Activated CD8-positive, alpha-beta memory T cell treated with anti-CD3 and anti-CD28 coated beads for 36 hours (primary cell): ENCODE results near the gene B3GAT1. TPM values are rescaled to one million over a fixed set of nuclear protein-coding genes. Genes with fewer than 3 reads are reported as not detected.
"Not testable (repeated sequence)": the region's sequence is repeated elsewhere in the genome, so short reads cannot be mapped to it uniquely, and the experiment has no call there.

Experiments used
- CTCF ChIA-PET: fragments of 350-600 bp; sonication (Branson Sonifier 250); formaldehyde crosslinking; loops from one replicate; lab custom pipeline; 2021; ENCODE audit warnings: antibody characterized with exemption; lab: Charles Lee
- POLR2A ChIA-PET: fragments of 350-600 bp; sonication (Branson Sonifier 250); formaldehyde crosslinking; loops from one replicate; lab custom pipeline; 2021; ENCODE audit warnings: antibody characterized with exemption; lab: Charles Lee
- total RNA-seq, 2 experiments: library from RNA; stranded (reverse); gene quantifications; one replicate each; pipeline ENCODE4 v1.2.3, GENCODE V29; 2021

Gene B3GAT1, protein sequence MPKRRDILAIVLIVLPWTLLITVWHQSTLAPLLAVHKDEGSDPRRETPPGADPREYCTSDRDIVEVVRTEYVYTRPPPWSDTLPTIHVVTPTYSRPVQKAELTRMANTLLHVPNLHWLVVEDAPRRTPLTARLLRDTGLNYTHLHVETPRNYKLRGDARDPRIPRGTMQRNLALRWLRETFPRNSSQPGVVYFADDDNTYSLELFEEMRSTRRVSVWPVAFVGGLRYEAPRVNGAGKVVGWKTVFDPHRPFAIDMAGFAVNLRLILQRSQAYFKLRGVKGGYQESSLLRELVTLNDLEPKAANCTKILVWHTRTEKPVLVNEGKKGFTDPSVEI
- total RNA-seq = under 1 TPM; 0.15 to 0.19 TPM

DNA sequence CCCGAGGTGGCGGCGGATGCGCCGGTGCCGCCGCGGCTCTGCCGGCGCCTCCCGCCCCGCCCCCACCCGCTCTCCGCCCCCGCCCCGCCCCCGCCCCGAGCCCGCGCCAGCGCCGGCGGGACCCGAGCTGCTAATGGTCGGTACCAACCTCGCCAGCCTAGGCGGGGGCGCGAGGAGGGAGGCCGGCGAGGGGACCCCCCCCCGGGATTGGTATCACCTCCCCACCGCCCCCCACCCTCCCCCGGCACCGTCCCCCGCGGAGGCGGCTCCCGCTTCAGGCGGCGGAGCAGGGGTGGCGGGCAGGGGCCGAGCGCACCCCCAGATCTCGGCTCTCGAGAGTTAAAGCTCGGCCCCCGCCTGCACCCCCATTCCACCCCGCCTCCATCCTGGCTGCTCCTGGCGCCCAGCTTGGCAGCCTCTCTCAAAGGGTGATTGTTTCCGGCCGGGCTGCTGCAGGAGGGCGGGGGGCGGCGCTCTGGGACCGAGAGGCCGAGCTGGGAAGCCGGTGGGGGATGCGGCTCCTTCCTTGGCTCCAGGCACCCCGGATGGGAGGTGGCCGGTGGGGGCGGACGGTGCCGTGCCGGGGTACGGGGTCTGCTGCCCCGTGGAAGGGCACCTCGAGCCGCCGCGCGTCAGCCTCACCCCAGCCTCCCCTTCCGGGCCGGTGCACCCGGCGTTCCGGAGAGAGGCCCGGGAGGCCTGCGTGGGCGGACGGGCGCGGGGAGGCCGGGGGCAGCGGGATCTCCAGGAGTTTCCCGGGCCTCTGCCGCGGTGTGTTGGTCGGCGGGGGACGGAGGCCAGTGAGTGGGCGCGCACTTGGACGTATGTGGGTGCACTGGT is at the start of gene B3GAT1:
B3GAT1 (minus strand) TSS at position 40 of the 840 bp plus-strand sequence. CDS start 24,583 bp downstream, outside the sequence.
- POLR2A ChIA-PET = no interaction called here
- CTCF ChIA-PET = interaction anchor here (0.9 kb wide), 1 partner anchor 12 kb away, joined by 3 read pairs; no protein-coding TSS in a partner anchor

DNA sequence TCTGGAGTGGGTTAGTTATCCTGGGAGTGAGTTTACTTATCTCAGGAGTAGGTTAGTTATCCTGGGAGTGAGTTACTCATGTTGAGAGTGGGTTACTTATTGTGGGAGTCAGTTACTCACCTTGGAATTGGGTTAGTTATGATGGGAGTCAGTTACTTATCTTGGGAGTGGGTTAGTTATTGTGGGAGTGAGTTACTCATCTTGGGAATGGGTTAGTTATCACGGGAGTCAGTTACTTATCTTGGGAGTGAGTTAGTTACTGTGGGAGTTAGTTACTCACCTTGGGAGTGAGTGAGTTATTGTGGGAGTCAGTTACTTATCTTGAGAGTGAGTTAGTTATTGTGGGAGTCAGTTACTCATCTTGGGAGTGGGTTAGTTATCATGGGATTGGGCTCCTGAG is 49.6 kb upstream of the B3GAT1 start:
- POLR2A ChIA-PET = no interaction called here

DNA sequence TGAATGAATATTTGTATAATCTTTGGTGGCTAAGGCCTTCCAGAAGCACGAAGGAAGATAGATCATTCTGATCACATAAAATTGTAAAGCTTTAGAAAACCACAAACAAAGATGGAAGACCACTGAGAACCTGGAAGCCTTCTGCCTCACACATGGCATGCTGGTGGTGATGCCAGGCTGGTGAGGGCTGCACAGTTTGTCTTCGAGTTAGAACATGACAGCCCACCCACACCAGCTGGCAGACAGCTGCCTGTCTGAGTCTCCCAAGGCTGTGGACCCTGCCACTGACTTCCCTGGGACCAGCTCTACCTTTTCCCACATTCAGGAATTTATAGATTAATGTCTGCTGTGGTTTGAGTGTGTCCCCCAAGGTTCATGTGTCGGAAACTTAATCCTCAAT is 48.8 kb upstream of the B3GAT1 start:
- CTCF ChIA-PET = no interaction called here

More for the DNA sequence above, 49.6 kb upstream of the B3GAT1 start:
- CTCF ChIA-PET = no interaction called here

DNA sequence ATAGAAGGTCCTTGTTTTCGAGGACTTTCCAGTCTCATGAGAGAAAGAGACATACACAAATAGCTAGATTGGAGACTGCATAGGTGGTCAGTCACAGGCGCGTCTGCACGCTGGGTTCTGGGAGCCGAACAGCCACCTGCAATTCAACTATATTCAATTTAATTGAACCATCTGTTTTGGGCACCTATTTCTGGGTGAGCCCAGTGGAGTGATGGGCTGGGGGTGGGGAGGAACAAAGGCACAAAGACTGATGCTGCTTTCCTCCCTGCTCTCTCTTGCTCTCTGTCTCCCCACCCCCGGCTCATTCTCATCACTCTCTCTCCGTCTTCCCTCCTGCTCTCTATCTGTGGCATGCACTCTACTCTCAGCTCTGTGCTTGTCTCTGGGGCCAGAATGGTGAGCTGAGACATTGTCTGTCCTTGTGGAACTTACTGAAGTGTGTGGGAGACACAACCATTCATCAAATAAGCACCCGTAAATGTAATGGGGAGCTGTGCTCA is 48.1 kb upstream of the B3GAT1 start:
- ChIA-PET CTCF (no interaction called here), POLR2A (interaction anchor here (0.6 kb wide), 1 partner anchor 8 kb away, joined by 3 read pairs; no protein-coding TSS in a partner anchor)

More for the DNA sequence above, 48.8 kb upstream of the B3GAT1 start:
- POLR2A ChIA-PET = no interaction called here

DNA sequence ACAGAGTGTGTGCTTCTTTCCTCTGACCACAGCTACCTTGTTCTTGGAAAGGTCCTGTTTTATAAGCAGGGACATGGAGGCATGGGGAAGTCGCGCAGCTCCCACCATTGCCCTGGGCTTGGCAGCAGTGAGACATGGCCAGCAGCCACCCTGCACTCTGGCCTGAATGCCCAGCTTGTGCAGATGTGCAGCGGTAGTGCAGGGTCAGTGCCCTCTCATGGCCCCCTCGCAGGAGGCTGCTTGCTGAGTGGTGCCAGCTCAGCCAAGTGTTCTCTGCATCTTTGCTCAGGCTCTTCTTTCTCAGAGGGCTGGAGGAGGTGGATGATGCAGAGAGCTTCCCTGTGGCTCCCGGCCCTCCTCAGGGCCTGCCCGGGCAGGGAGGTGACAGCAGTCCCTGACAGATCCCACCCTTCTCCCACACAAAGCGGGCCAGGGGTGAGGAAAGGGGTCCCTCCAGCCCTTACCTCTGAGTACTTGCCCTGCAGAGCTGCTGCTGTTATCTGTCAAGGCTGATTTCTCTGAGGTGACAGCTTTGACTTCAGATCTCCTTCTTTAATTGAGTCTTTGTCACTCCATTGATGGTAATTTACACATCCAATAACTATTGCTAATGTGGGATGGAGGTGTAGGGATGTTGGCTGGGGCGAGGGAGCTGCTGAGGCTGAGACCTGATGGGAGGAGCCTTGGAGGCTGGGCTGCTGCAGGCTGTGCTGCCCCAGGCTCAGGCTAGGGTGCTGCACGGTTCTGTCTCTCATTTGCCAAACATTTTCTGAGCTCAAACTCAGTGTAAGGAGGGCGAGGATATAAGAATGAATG is 47.4 kb upstream of the B3GAT1 start:
- ChIA-PET CTCF (no interaction called here), POLR2A (interaction anchor here (0.6 kb wide), 1 partner anchor 9 kb away, joined by 3 read pairs; no protein-coding TSS in a partner anchor)

DNA sequence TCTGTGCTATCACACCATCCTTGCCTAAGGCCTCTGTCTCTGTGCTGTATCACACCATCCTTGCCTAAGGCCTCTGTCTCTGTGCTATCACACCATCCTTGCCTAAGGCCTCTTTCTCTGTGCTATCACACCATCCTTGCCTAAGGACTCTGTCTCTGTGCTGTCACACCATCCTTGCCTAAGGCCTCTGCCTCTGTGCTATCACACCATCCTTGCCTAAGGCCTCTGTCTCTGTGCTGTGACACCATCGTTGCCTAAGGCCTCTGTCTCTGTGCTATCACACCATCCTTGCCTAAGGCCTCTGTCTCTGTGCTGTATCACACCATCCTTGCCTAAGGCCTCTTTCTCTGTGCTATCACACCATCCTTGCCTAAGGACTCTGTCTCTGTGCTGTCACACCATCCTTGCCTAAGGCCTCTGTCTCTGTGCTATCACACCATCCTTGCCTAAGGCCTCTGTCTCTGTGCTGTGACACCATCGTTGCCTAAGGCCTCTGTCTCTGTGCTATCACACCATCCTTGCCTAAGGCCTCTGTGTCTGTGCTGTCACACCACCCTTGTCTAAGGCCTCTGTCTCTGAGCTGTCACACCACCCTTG is 45.5 kb upstream of the B3GAT1 start:
- CTCF ChIA-PET, POLR2A ChIA-PET: not testable (repeated sequence)

DNA sequence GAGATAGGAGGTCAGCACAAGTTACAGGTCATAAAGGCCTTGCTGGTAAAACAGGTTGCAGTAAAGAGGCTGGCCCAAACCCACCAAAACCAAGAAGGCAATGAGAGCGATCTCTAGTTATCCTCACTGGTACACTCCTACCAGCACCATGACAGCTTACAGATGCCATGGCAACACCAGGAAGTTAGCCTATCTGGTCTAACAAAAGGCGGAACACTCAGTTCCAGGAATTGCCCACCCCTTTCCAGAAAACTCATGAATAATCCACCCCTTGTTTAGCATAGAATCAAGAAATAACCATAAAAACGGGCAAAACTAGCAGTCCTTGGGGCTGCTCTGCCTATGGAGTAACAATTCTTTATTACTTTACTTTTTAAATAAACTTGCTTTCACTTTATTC is 43.5 kb upstream of the B3GAT1 start:
- CTCF ChIA-PET = no interaction called here

DNA sequence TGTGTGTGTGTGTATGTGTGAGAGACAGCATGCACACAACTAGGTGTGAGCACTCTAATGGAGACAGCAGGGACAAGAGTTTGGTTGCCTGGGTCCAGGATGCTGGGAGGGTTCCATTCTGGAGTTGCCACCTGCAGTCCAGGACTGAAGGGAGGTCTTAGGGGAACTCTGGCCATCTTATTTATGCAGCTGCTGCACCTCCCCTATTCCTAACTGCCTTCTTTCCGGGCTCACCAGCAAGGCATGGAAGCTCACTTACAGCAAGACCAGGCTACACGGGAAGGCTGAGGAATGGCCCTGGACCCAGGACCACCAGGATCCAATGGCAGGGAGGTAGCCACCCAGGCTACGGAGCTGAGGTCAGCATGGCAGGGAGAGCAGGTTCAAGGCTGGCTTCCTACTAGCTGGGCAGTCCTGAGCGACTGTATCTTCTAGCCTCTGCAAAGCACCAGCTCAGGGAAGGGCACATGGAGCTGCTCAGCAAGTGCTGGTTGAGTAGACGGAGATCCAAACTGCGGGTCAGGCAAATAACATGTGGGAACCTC is 42.2 kb upstream of the B3GAT1 start:
- ChIA-PET POLR2A (no interaction called here), CTCF (no interaction called here)

More for the DNA sequence above, 43.5 kb upstream of the B3GAT1 start:
- POLR2A ChIA-PET = no interaction called here

DNA sequence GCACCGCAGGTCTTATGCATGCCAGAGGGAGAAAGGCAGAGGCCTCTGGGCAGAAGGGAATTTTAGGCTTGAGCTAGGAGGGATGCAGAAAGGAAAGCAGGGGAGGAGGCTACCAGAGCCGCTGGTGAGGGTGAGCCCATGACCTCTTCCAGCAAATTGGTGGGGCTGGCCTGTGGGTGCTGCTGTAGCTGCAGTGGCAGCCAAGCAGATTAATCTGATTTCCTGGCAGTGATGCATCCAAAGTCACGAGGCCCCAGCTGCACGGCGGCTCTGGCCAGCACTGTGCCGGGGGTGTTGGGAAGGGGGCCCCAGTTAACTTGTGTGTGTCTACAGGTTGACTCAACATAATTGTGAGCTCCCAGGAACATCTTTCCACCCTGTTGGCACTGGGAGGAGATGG is 41.4 kb upstream of the B3GAT1 start:
- ChIA-PET CTCF (no interaction called here), POLR2A (no interaction called here)

DNA sequence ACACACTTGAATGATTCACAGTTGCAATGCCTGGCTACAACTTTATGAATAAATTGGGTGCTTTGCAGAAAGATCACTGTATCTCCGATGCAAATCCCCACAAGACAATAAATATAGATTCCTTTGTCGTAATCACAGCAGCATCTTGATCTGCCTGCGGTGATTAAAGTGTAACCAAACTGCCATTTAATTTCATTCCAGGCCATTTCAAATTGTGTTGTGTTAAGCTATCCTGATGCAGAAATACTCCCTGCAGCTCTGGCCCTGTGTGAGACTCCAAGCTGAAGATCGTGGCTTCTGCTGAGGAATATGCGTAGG is 40.8 kb upstream of the B3GAT1 start:
- CTCF ChIA-PET = no interaction called here
- POLR2A ChIA-PET = no interaction called here

DNA sequence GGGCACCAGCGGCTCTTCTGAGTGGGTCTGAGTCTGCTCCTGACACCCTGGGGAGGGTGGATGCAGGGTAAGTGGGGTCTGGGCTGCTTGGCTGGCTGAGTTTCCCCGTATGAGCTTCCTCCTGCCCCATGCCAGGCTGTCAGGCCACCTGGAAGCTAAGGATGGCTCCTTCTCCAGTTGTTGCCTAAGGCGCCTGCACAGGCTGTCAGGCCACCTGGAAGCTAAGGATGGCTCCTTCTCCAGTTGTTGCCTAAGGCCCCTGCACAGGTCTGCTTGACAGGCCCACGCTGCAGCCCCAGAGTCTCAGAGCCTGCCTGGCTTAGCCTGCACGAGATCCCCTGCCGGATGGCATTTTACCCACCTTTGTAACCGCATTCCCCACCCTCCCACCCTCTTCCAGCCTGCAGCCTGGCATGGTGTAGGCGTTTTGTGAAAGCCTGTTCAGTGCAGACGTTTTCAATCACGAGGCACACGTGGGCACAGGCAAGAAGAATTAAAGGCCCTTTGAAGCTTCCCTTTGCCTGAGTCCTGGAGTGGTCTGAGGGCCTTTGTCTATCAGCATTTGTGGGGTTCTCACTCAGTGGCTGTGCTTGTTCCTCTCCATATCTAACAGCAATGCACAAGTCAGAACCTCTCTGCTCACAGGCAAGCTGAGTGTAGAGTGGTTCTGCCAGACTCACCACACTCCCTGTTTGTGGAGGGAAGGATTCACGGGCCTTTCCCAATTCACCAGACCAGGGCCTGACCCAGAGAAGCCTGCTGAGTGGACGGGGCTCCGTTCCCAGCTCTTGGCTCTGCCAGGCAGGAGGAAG is 40.2 kb upstream of the B3GAT1 start:
- ChIA-PET POLR2A (no interaction called here), CTCF (no interaction called here)

DNA sequence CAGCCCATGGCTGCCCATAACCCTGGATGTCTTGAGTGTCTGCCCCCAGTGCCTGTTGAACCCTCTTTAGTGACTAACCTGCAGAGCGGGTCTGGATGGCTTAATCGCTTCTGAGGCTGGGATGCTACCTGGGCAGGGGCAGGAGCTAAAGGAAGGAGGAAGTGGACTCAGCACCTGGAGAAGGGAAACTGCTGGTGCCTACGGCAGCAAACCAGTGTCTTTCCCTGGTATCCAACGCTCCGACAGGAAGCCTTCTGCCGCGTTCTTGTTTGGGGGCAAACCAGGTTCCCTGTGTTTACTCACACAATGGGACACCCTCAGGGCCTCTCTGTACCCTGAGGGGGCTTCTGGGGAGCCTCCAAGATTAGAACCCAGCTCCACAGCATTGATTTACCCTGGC is 38.1 kb upstream of the B3GAT1 start:
- POLR2A ChIA-PET = no interaction called here

DNA sequence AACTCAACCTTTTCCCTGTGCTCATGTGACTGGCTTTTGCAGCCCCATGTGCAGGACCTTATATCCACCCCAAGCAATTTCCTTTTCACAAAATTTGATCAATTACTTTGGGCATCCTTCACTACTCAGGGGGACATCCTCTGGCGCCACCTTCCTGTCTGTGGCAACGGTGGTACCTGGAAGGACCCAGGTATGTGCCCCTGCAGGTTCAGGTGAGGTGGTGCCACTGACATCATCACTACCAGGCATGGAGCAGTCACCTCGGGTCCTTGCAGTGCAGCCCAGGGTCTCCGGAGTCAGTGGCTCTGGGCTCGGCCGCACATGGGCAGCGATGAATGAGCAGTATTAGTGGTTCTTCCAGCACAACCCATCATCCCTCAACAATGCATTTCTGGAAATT is 37.7 kb upstream of the B3GAT1 start:
- ChIA-PET POLR2A (no interaction called here), CTCF (no interaction called here)

More for the DNA sequence above, 38.1 kb upstream of the B3GAT1 start:
- CTCF ChIA-PET = no interaction called here

DNA sequence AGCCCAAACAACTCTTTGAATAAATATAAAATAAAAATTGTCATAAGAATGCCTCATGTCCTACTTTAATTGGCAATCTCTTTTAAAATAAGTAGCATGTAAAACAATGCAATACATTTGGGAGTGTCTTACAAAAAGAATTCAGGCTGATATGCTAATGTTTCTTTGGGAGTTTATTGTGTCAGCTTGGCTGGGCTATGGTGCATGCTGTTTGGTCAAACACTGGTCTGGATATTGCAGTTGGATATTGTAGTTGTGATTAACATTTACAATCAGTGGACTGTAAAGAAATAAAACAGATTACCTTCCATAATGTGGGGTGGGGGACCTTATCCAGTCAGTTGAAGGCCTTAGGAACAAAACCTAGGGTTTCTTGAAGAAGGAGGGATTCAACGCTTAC is 37.0 kb upstream of the B3GAT1 start:
- CTCF ChIA-PET = no interaction called here
- POLR2A ChIA-PET = no interaction called here

DNA sequence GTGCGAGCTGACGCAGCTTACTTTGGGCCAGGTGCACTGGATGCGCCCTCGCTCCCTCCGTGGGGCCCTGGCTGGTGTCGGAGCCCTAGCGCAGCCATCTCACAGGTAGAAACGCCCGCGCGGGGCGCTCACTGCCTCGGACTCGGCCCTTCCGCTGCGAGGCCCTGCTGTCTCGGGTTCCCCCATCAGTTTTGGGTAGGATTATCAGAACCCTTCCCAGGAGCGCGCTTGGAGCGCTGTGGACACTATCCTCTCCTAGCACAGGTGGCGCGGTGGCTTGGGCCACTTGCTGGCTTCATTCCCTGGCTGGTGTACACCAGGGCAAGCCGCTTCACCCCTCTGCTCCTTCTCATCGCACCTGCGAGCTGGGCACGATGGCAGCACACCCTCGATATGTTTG is 35.7 kb upstream of the B3GAT1 start:
- ChIA-PET CTCF (no interaction called here), POLR2A (no interaction called here)

DNA sequence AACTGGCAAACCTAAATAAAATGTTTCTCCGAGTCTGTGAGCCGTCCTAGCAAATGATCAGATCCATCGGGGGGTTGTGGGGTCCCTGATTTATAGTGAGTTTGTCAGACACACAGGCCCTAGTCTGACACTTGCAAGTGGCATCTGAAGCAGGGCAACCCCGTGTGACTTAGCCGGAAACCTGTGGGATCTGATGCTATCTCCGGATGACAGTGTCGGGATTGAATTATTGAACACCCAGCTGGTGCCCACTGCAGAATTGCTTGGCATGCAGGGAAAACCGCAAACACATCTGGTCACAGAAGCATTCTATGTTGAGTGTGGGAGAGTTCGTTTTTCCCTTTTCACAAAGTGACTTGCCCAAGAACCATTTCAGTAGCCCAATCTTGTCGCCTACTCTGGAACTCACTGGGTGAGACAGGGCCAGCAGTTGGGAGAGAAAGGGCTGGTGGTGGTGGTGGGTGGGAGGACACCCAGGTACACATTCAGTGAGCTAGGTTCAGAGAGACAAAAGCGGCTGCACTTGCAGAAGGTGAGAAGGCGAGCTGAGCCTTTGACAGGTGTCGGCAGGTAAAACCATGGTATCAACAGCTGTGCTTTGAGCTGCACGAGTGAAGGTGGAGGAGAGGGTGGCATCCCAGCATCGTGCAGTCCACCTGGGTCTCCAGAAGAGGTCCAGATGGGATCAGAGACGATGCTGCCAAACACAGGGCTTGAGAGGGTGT is 33.7 kb upstream of the B3GAT1 start:
- ChIA-PET POLR2A (no interaction called here), CTCF (no interaction called here)
